ENCODE measurements around the gene CPPED1.

DNA sequence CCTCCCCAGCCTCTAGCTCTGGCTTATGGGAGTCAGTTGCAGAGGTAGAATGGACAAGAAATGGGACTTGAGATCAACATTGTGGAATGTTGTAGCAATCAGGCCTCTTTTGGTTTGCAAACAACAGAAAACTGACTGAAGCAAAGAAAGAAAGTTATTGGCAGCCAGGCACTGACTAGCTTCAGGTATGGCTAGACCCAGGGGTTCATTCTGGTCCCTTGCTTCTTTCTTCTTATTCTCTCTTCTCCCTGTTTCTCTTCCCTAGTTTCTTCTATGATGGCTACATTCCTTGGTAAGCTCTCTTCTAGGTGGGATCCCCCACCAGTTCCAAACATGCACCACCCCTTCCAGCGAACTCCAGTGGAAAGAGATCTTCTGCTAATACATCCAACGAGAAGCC, 154.3 kb downstream of the CPPED1 start:
- TF ChIP-seq EZH2 (IDR thresholded peaks at IDR 0.05), result no peak
- no peak for TF ChIP-seq POLR2AphosphoS5 (IDR thresholded peaks at IDR 0.05; ENCODE audit: borderline replicate concordance, low read depth, low read length)
- TF ChIP-seq FOXP2 (optimal IDR thresholded peaks at IDR 0.05; ENCODE audit: control extremely low read depth, extremely low read length, insufficient read depth), result no peak
